ENCODE measurements around the gene CCDC51. TPM values are rescaled to one million over a fixed set of nuclear protein-coding genes. Genes with fewer than 3 reads are reported as not detected.
A peak's percentile ranks its signal among the peaks of the same experiment; 100 is the strongest.
"Not testable (repeated sequence)": the region's sequence is repeated elsewhere in the genome, so short reads cannot be mapped to it uniquely, and the experiment has no call there.

CCDC51 gene
- total RNA-seq = 15.5 and 21.2 TPM in 2 replicates

- peak; percentile 96 for DNase-seq (ENCODE audit: low read depth)
- peak within 1 kb of the TSS; percentile 85 for H3K4me3 ChIP-seq (ENCODE audit: low read depth, low read length)
- no peak for TF ChIP-seq CTCF (IDR thresholded peaks at IDR 0.05; ENCODE audit: insufficient read depth, low read depth, low read length)
Observed at GRCh38 chr3:48439820-48440589, at the start of gene CCDC51, which contains the start of gene TMA7. Gene CCDC51, minus strand, starts transcription at chr3:48440119. Its CDS starts 4,991 bp downstream, at chr3:48435128. Gene TMA7, plus strand, starts transcription at chr3:48440257. Its CDS starts 40 bp downstream, at chr3:48440297.

GRCh38 chr3:48486952-48487351 lies 47.0 kb upstream of the CCDC51 start:
- no peak overlapping the region for H3K4me3 ChIP-seq (ENCODE audit: low read depth, low read length)
- no peak for TF ChIP-seq CTCF (IDR thresholded peaks at IDR 0.05; ENCODE audit: insufficient read depth, low read depth, low read length)
- DNase-seq (ENCODE audit: low read depth) = no peak

- not testable (repeated sequence) for DNase-seq (ENCODE audit: low read depth); H3K4me3 ChIP-seq (ENCODE audit: low read depth, low read length)
Observed at GRCh38 chr3:48482822-48483221, 42.9 kb upstream of the CCDC51 start.

GRCh38 chr3:48480891-48481290 lies 41.0 kb upstream of the CCDC51 start:
- DNase-seq (ENCODE audit: low read depth); H3K4me3 ChIP-seq (ENCODE audit: low read depth, low read length): not testable (repeated sequence)

- H3K4me3 ChIP-seq (ENCODE audit: low read depth, low read length) = no peak overlapping the region
- DNase-seq (ENCODE audit: low read depth) = no peak
- no peak for TF ChIP-seq CTCF (IDR thresholded peaks at IDR 0.05; ENCODE audit: insufficient read depth, low read depth, low read length)
Observed at GRCh38 chr3:48478626-48479555, 39.0 kb upstream of the CCDC51 start.

- H3K4me3 ChIP-seq (ENCODE audit: low read depth, low read length) = no peak overlapping the region
- DNase-seq (ENCODE audit: low read depth) = no peak
- no peak for TF ChIP-seq CTCF (IDR thresholded peaks at IDR 0.05; ENCODE audit: insufficient read depth, low read depth, low read length)
Observed at GRCh38 chr3:48477959-48478520, 38.1 kb upstream of the CCDC51 start.

- H3K4me3 ChIP-seq (ENCODE audit: low read depth, low read length) = no peak overlapping the region
- no peak for DNase-seq (ENCODE audit: low read depth)
- TF ChIP-seq CTCF (IDR thresholded peaks at IDR 0.05; ENCODE audit: insufficient read depth, low read depth, low read length) = no peak
Observed at GRCh38 chr3:48476426-48477053, 36.6 kb upstream of the CCDC51 start.
